Aorta (tissue), 5 donors: ENCODE results near the gene ZNF326. TPM values are rescaled to one million over a fixed set of nuclear protein-coding genes. Genes with fewer than 3 reads are reported as not detected.

Experiments
- ATAC-seq: fragments of 200-7000 bp; cut with Tn5 transposase; one replicate; pipeline ENCODE4 v1.9.1; 2022; ENCODE audit warnings: moderate library complexity; ENCODE audit not compliant: low FRiP score
- DNase-seq, 2 donors: peaks; one replicate each; pipeline ENCODE4 v3.0.0-alpha.2; 2020
- H3K27ac ChIP-seq, 2 donors: one replicate each; pipeline ENCODE4 v1.5.1; 2013; ENCODE audit warnings: low read length in 2 of 2, mild to moderate bottlenecking in 2 of 2, moderate library complexity in 2 of 2, control low read depth in 1 of 2, inconsistent platforms in 1 of 2, low read depth in 1 of 2
- H3K27me3 ChIP-seq, 2 donors: one replicate each; pipeline ENCODE4 v1.6.1; 2013; ENCODE audit warnings: control low read depth in 1 of 2, low read length in 1 of 2, mild to moderate bottlenecking in 1 of 2, moderate library complexity in 1 of 2; ENCODE audit not compliant: insufficient read depth in 2 of 2, control insufficient read depth in 1 of 2
- H3K36me3 ChIP-seq, 2 donors: one replicate each; pipeline ENCODE4 v1.6.1; 2013; ENCODE audit warnings: control low read depth in 1 of 2, low read length in 1 of 2, mild to moderate bottlenecking in 1 of 2; ENCODE audit not compliant: insufficient read depth in 2 of 2, control insufficient read depth in 1 of 2
- H3K4me1 ChIP-seq, 2 donors: one replicate each; pipeline ENCODE4 v1.6.1; 2013; ENCODE audit warnings: low read length in 2 of 2, control low read depth in 1 of 2, mild to moderate bottlenecking in 1 of 2, moderate library complexity in 1 of 2; ENCODE audit not compliant: insufficient read depth in 2 of 2, control insufficient read depth in 1 of 2
- H3K4me3 ChIP-seq, 2 donors: one replicate each; pipeline ENCODE4 v1.5.1; 2013; ENCODE audit warnings: low read length in 2 of 2, control low read depth in 1 of 2, mild to moderate bottlenecking in 1 of 2
- H3K9me3 ChIP-seq: one replicate; pipeline ENCODE4 v1.6.1; 2013; ENCODE audit warnings: mild to moderate bottlenecking, low read length; ENCODE audit not compliant: control insufficient read depth
- WGBS, 2 donors: extraction: QIAGEN DNeasy Blood & Tissue Kit; methylation state at CpG; one replicate each; pipeline ENCODE4 v1.1.7; 2013; 5-methylcytosine and 5-hydroxymethylcytosine counted together
- intact Hi-C, 2 donors: fragments of 100-400 bp; cut with DNase I; formaldehyde crosslinking; loops; one replicate each; pipeline versions ENCODE4 v1.14.2 to v1.15.0; 2022
- polyA plus RNA-seq, 2 donors: library from polyadenylated mRNA; stranded (reverse); fragments of 200-250 nt; gene quantifications; one replicate each; pipeline ENCODE4 v1.2.3, GENCODE V29; 2013
- total RNA-seq, 2 donors: library from RNA; stranded (reverse); fragmentation: NEBNext Ultra II Directional; extraction: Animal tissue kit (Norgen Biotek cat#: 25700); gene quantifications; one replicate each; pipeline ENCODE4 v1.2.1, GENCODE V29; 2021
- donor health status: healthy with polysubstance abuse.
- donor health status: Bipolar disorder and iron deficiency.
- donor health status: DM: no; HTN: no; CAD: no.
- donor health status: DM: no; HTN: no; CAD: no.
- donor health status: DM: yes; HTN: yes; CAD: no.

Gene ZNF326
- total and polyA plus RNA-seq, 4 donors: 11.9 to 22.6 (median 19.8) TPM

GRCh38 chr1:90067194-90067931 is 72.5 kb downstream of the ZNF326 start:
- no peaks in the 10 kb centered on the region for H3K27me3 ChIP-seq
- WGBS, 2 donors: 54 to 60% methylated on average over 3 of the region's 3 CpGs
- intact Hi-C loops: no loop called here
- H3K4me3 ChIP-seq: no peak overlapping the region
- DNase-seq: no peak
- H3K36me3 ChIP-seq: no peaks in the 10 kb centered on the region
- ATAC-seq: no peak
- H3K9me3 ChIP-seq: no peaks in the 10 kb centered on the region
- H3K27ac ChIP-seq: no peak overlapping the region
- H3K4me1 ChIP-seq: no peaks in the 10 kb centered on the region

GRCh38 chr1:90068611-90069280 is 73.8 kb downstream of the ZNF326 start:
- Histone ChIP-seq H3K27ac (no peak overlapping the region), H3K4me1 (no peaks in the 10 kb centered on the region), H3K4me3 (no peak overlapping the region), H3K27me3 (no peaks in the 10 kb centered on the region), H3K36me3 (no peaks in the 10 kb centered on the region), H3K9me3 (no peaks in the 10 kb centered on the region)
- intact Hi-C loops: no loop called here
- ATAC-seq (no peak), DNase-seq (no peak)
- 89 to 91% methylated on average over 5 of the region's 5 CpGs for WGBS, 2 donors

- Histone ChIP-seq H3K9me3 (no peaks in the 10 kb centered on the region), H3K4me3 (no peak overlapping the region), H3K27me3 (no peaks in the 10 kb centered on the region), H3K4me1 (no peaks in the 10 kb centered on the region), H3K36me3 (no peaks in the 10 kb centered on the region), H3K27ac (no peak overlapping the region)
- no peak for DNase-seq
- WGBS, 2 donors: 62 to 72% methylated on average over 5 of the region's 5 CpGs
- intact Hi-C loops: no loop called here
- no peak for ATAC-seq
Measured at GRCh38 chr1:90074137-90074536, 79.2 kb downstream of the ZNF326 start.

- H3K27ac ChIP-seq: no peak overlapping the region
- ATAC-seq: no peak
- intact Hi-C loops: no loop called here
- H3K9me3 ChIP-seq: no peaks in the 10 kb centered on the region
- H3K4me1 ChIP-seq: no peaks in the 10 kb centered on the region
- H3K27me3 ChIP-seq: no peaks in the 10 kb centered on the region
- H3K4me3 ChIP-seq: no peak overlapping the region
- no peak for DNase-seq
- WGBS, 2 donors: 75 to 83% methylated on average over 4 of the region's 4 CpGs
- H3K36me3 ChIP-seq: no peaks in the 10 kb centered on the region
Measured at GRCh38 chr1:90074566-90074965, 79.7 kb downstream of the ZNF326 start.

- DNase-seq (no peak), ATAC-seq (no peak)
- H3K4me1 ChIP-seq: no peaks in the 10 kb centered on the region
- WGBS, 2 donors: 7 to 22% methylated on average over 1 of the region's 1 CpG
- H3K9me3 ChIP-seq: no peaks in the 10 kb centered on the region
- H3K27me3 ChIP-seq: no peaks in the 10 kb centered on the region
- H3K4me3 ChIP-seq: no peak overlapping the region
- no peaks in the 10 kb centered on the region for H3K36me3 ChIP-seq
- intact Hi-C loops: no loop called here
- no peak overlapping the region for H3K27ac ChIP-seq
Measured at GRCh38 chr1:90074970-90075391, 80.1 kb downstream of the ZNF326 start.

- H3K4me3 ChIP-seq: no peak overlapping the region
- ATAC-seq (no peak), DNase-seq (no peak)
- no peaks in the 10 kb centered on the region for H3K9me3 ChIP-seq
- WGBS, 2 donors: 85 to 86% methylated on average over 7 of the region's 7 CpGs
- H3K27me3 ChIP-seq: no peaks in the 10 kb centered on the region
- no peaks in the 10 kb centered on the region for H3K4me1 ChIP-seq
- H3K36me3 ChIP-seq: no peaks in the 10 kb centered on the region
- H3K27ac ChIP-seq: no peak overlapping the region
- intact Hi-C loops: no loop called here
Measured at GRCh38 chr1:90083995-90084394, 89.1 kb downstream of the ZNF326 start.

Other genes starting within 250 kb of the ZNF326 start
- 10 to 100 TPM in 1 of 2 donors, 1 to 10 TPM in 1; 4.8 to 10.3 TPM for gene LRRC8D, start 174.1 kb upstream of the ZNF326 start, total RNA-seq
- gene LRRC8D, start 174.1 kb upstream of the ZNF326 start, polyA plus RNA-seq: 1 to 10 TPM in 1 of 2 donors, under 1 TPM in 1; 0.38 to 3.3 TPM